Measurements from ENCODE around the gene SYNGR2. TPM values are rescaled to one million over a fixed set of nuclear protein-coding genes. Genes with fewer than 3 reads are reported as not detected.

Gene SYNGR2
- total and polyA plus RNA-seq, 9 of the 15 experiments (the other 6 are each of a cell fraction or from before 2014, with no cell fraction given) = 1.4 to 173 (median 87.8) TPM

GRCh38 chr17:78214016-78214705 is 45.8 kb downstream of the SYNGR2 start, which contains the start of gene BIRC5 (continued):
- TF ChIP-seq, protein P1, sequence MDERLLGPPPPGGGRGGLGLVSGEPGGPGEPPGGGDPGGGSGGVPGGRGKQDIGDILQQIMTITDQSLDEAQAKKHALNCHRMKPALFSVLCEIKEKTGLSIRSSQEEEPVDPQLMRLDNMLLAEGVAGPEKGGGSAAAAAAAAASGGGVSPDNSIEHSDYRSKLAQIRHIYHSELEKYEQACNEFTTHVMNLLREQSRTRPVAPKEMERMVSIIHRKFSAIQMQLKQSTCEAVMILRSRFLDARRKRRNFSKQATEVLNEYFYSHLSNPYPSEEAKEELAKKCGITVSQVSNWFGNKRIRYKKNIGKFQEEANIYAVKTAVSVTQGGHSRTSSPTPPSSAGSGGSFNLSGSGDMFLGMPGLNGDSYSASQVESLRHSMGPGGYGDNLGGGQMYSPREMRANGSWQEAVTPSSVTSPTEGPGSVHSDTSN (CRISPR knock-in tag; IDR thresholded peaks at IDR 0.05; ENCODE audit: low read depth) = no peak
- TF ChIP-seq, protein P1 (tag; conservative IDR thresholded peaks at IDR 0.05; ENCODE audit: low read depth) = no peak
- TF ChIP-seq ZZZ3 (IDR thresholded peaks at IDR 0.05) = no peak
- TF ChIP-seq CHD7 (IDR thresholded peaks at IDR 0.05; ENCODE audit: low read depth, low read length) = no peak
- TF ChIP-seq, protein P2, sequence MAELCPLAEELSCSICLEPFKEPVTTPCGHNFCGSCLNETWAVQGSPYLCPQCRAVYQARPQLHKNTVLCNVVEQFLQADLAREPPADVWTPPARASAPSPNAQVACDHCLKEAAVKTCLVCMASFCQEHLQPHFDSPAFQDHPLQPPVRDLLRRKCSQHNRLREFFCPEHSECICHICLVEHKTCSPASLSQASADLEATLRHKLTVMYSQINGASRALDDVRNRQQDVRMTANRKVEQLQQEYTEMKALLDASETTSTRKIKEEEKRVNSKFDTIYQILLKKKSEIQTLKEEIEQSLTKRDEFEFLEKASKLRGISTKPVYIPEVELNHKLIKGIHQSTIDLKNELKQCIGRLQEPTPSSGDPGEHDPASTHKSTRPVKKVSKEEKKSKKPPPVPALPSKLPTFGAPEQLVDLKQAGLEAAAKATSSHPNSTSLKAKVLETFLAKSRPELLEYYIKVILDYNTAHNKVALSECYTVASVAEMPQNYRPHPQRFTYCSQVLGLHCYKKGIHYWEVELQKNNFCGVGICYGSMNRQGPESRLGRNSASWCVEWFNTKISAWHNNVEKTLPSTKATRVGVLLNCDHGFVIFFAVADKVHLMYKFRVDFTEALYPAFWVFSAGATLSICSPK (IDR thresholded peaks at IDR 0.05; ENCODE audit: borderline replicate concordance) = no peak

Data from K562 (cell line).